Neural progenitor cell (in vitro differentiated cells): ENCODE results near the gene MAP3K4. TPM values are rescaled to one million over a fixed set of nuclear protein-coding genes. Genes with fewer than 3 reads are reported as not detected.

Source experiments
- DNase-seq: peaks from one replicate; pipeline ENCODE4 v3.0.0-alpha.2; 2016; ENCODE audit warnings: low spot score
- H2AFZ ChIP-seq: fragments of 200-600 bp; sonication (generic); replicated peaks from 2 replicates; pipeline ENCODE4 v1.6.1; 2016; ENCODE audit warnings: antibody characterized with exemption
- H3F3A ChIP-seq: fragments of 200-600 bp; sonication (generic); 2 replicates; pipeline ENCODE4 v1.6.1; 2016; ENCODE audit warnings: antibody characterized with exemption, low read depth
- H3K27ac ChIP-seq: fragments of 200-600 bp; sonication (generic); 2 replicates; pipeline ENCODE4 v1.5.1; 2016; ENCODE audit warnings: mild to moderate bottlenecking
- H3K27me3 ChIP-seq: fragments of 200-600 bp; sonication (generic); 2 replicates; pipeline ENCODE4 v1.6.1; 2016; ENCODE audit warnings: mild to moderate bottlenecking, moderate library complexity
- H3K36me3 ChIP-seq: fragments of 200-600 bp; sonication (generic); 2 replicates; pipeline ENCODE4 v1.5.1; 2016
- H3K4me1 ChIP-seq: fragments of 200-600 bp; sonication (generic); 2 replicates; pipeline ENCODE4 v1.6.1; 2016; ENCODE audit warnings: mixed run types
- H3K4me2 ChIP-seq: fragments of 200-600 bp; sonication (generic); 2 replicates; pipeline ENCODE4 v1.6.1; 2016
- H3K4me3 ChIP-seq: fragments of 200-600 bp; sonication (generic); 2 replicates; pipeline ENCODE4 v1.5.1; 2016
- H3K79me2 ChIP-seq: fragments of 200-600 bp; sonication (generic); 2 replicates; pipeline ENCODE4 v1.6.1; 2016; ENCODE audit warnings: low read depth
- H3K9ac ChIP-seq: fragments of 200-600 bp; sonication (generic); 2 replicates; pipeline ENCODE4 v1.6.1; 2016
- H3K9me3 ChIP-seq: fragments of 200-600 bp; sonication (generic); 2 replicates; pipeline ENCODE4 v1.5.1; 2016; ENCODE audit warnings: low read depth
- H4K20me1 ChIP-seq: fragments of 200-600 bp; sonication (generic); 2 replicates; pipeline ENCODE4 v1.6.1; 2016; ENCODE audit warnings: low read depth
- H3K27ac Mint-ChIP-seq: 3 replicates; pipeline ENCODE4 v1.8.0; 2021; ENCODE audit warnings: mixed read lengths
- H3K27me3 Mint-ChIP-seq: 2 replicates; pipeline ENCODE4 v1.8.0; 2022; ENCODE audit warnings: low read depth, mild to moderate bottlenecking, inconsistent platforms, moderate library complexity, mixed read lengths; ENCODE audit not compliant: insufficient read depth
- H3K36me3 Mint-ChIP-seq: 3 replicates; pipeline ENCODE4 v1.8.0; 2021; ENCODE audit warnings: mixed read lengths
- H3K4me1 Mint-ChIP-seq: 3 replicates; pipeline ENCODE4 v1.8.0; 2021; ENCODE audit warnings: mixed read lengths
- H3K4me3 Mint-ChIP-seq: 3 replicates; pipeline ENCODE4 v1.8.0; 2021; ENCODE audit warnings: mild to moderate bottlenecking, moderate library complexity, mixed read lengths
- H3K9me3 Mint-ChIP-seq: 3 replicates; pipeline ENCODE4 v1.8.0; 2020; ENCODE audit warnings: mixed read lengths
- CTCF ChIP-seq: fragments of 200-600 bp; sonication (generic); IDR thresholded peaks from 2 replicates; pipeline ENCODE4 v1.5.1; 2017; ENCODE audit warnings: antibody characterized with exemption, mild to moderate bottlenecking
- EZH2 ChIP-seq: fragments of 200-600 bp; sonication (generic); IDR thresholded peaks from 2 replicates; pipeline ENCODE4 v1.6.1; 2017; ENCODE audit warnings: antibody characterized with exemption, mild to moderate bottlenecking, moderate library complexity
- EZH2phosphoT487 ChIP-seq: fragments of 200-600 bp; sonication (generic); IDR thresholded peaks from 2 replicates; pipeline ENCODE4 v1.6.1; 2017; ENCODE audit warnings: antibody characterized with exemption
- total RNA-seq: library from RNA; depleted of rRNA; stranded (reverse); fragments of >200 nt; gene quantifications from 2 replicates; pipeline ENCODE4 v1.2.3, GENCODE V29; 2015; ENCODE audit warnings: low replicate concordance

The MAP3K4 gene
- total RNA-seq, 1 donor from 2014 or later = 59.6 TPM

GRCh38 chr6:160965893-160966292 is 25.7 kb upstream of the MAP3K4 start:
- H3K4me1 Mint-ChIP-seq = peaks cover 5% of the 10 kb centered on the region
- no peaks in the 10 kb centered on the region for H3K36me3 Mint-ChIP-seq
- TF ChIP-seq EZH2 = no peak
- no peak for TF ChIP-seq CTCF
- no peak for TF ChIP-seq EZH2phosphoT487
- Histone ChIP-seq H4K20me1 (no peaks in the 10 kb centered on the region), H3K4me3 (no peak overlapping the region), H3K9me3 (no peaks in the 10 kb centered on the region), H3K27ac (no peak overlapping the region), H3F3A (no peaks in the 10 kb centered on the region), H3K9ac (no peak overlapping the region), H3K79me2 (no peaks in the 10 kb centered on the region), H3K4me1 (peaks cover under 1% of the 10 kb centered on the region), H3K27me3 (no peaks in the 10 kb centered on the region), H3K36me3 (no peaks in the 10 kb centered on the region), H3K4me2 (no peak overlapping the region), H2AFZ (no peak overlapping the region)
- no peak overlapping the region for H3K4me3 Mint-ChIP-seq
- no peaks in the 10 kb centered on the region for H3K9me3 Mint-ChIP-seq
- no peak overlapping the region for H3K27ac Mint-ChIP-seq
- H3K27me3 Mint-ChIP-seq = peaks cover 3% of the 10 kb centered on the region
- no peak for DNase-seq

- H3K4me2 ChIP-seq = no peak overlapping the region
- no peak for TF ChIP-seq EZH2phosphoT487
- TF ChIP-seq CTCF = no peak
- no peak for TF ChIP-seq EZH2
- no peaks in the 10 kb centered on the region for H3K4me1 ChIP-seq
- DNase-seq = no peak
- no peak overlapping the region for H3K9ac ChIP-seq
- no peaks in the 10 kb centered on the region for H3K9me3 Mint-ChIP-seq
- no peaks in the 10 kb centered on the region for H3K9me3 ChIP-seq
- H3K4me1 Mint-ChIP-seq = no peaks in the 10 kb centered on the region
- no peaks in the 10 kb centered on the region for H3F3A ChIP-seq
- no peak overlapping the region for H3K4me3 ChIP-seq
- H3K27ac Mint-ChIP-seq = no peak overlapping the region
- no peaks in the 10 kb centered on the region for H3K36me3 ChIP-seq
- no peak overlapping the region for H3K27ac ChIP-seq
- no peaks in the 10 kb centered on the region for H4K20me1 ChIP-seq
- H3K27me3 Mint-ChIP-seq = peaks cover 3% of the 10 kb centered on the region
- no peaks in the 10 kb centered on the region for H3K27me3 ChIP-seq
- H3K79me2 ChIP-seq = no peaks in the 10 kb centered on the region
- no peak overlapping the region for H2AFZ ChIP-seq
- H3K36me3 Mint-ChIP-seq = no peaks in the 10 kb centered on the region
- no peak overlapping the region for H3K4me3 Mint-ChIP-seq
These were observed 24.9 kb upstream of the MAP3K4 start for GRCh38 chr6:160966493-160967229.

- no peaks in the 10 kb centered on the region for H3K9me3 Mint-ChIP-seq
- H3K9ac ChIP-seq = no peak overlapping the region
- no peak overlapping the region for H3K27ac Mint-ChIP-seq
These were observed 24.2 kb upstream of the MAP3K4 start for GRCh38 chr6:160967351-160967750.

More at GRCh38 chr6:160967351-160967750, 24.2 kb upstream of the MAP3K4 start:
- Histone ChIP-seq H3K4me3 (no peak overlapping the region), H2AFZ (no peak overlapping the region), H3K36me3 (no peaks in the 10 kb centered on the region), H3F3A (no peaks in the 10 kb centered on the region), H3K4me1 (no peaks in the 10 kb centered on the region), H3K27ac (no peak overlapping the region), H3K79me2 (no peaks in the 10 kb centered on the region), H3K4me2 (no peak overlapping the region), H4K20me1 (no peaks in the 10 kb centered on the region), H3K27me3 (no peaks in the 10 kb centered on the region), H3K9me3 (no peaks in the 10 kb centered on the region)
- no peaks in the 10 kb centered on the region for H3K4me1 Mint-ChIP-seq
- no peak for DNase-seq
- TF ChIP-seq EZH2 = no peak
- TF ChIP-seq EZH2phosphoT487 = no peak
- TF ChIP-seq CTCF = no peak
- H3K27me3 Mint-ChIP-seq = peaks cover 3% of the 10 kb centered on the region
- H3K4me3 Mint-ChIP-seq = no peak overlapping the region
- no peaks in the 10 kb centered on the region for H3K36me3 Mint-ChIP-seq
